Endothelial cell (in vitro differentiated cells): ENCODE data around the gene PTDSS2. TPM values are rescaled to one million over a fixed set of nuclear protein-coding genes. Genes with fewer than 3 reads are reported as not detected.

ENCODE experiments used
- DNase-seq: peaks from one replicate; pipeline ENCODE4 v3.0.0; 2021; ENCODE audit warnings: low spot score
- H3K27ac Mint-ChIP-seq: one replicate; pipeline ENCODE4 v1.8.0; 2021; ENCODE audit warnings: mixed read lengths, inconsistent platforms; ENCODE audit not compliant: unreplicated experiment
- H3K27me3 Mint-ChIP-seq: one replicate; pipeline ENCODE4 v1.8.0; 2021; ENCODE audit warnings: mild to moderate bottlenecking, moderate library complexity, mixed read lengths, inconsistent platforms; ENCODE audit not compliant: unreplicated experiment
- H3K36me3 Mint-ChIP-seq: one replicate; pipeline ENCODE4 v1.8.0; 2021; ENCODE audit warnings: mild to moderate bottlenecking, low read depth, mixed read lengths, inconsistent platforms; ENCODE audit not compliant: unreplicated experiment
- H3K4me1 Mint-ChIP-seq: one replicate; pipeline ENCODE4 v1.8.0; 2021; ENCODE audit warnings: mild to moderate bottlenecking, mixed read lengths, inconsistent platforms; ENCODE audit not compliant: unreplicated experiment
- H3K4me3 Mint-ChIP-seq: one replicate; pipeline ENCODE4 v1.8.0; 2021; ENCODE audit warnings: mild to moderate bottlenecking, mixed read lengths, inconsistent platforms; ENCODE audit not compliant: unreplicated experiment
- H3K9me3 Mint-ChIP-seq: one replicate; pipeline ENCODE4 v1.8.0; 2021; ENCODE audit warnings: mixed read lengths, inconsistent platforms; ENCODE audit not compliant: unreplicated experiment
- CTCF ChIP-seq: fragments of 200-600 bp; sonication (generic); IDR thresholded peaks from one replicate; pipeline ENCODE4 v1.5.0; 2021; ENCODE audit warnings: antibody characterized with exemption; ENCODE audit not compliant: unreplicated experiment
- total RNA-seq: library from RNA; stranded (reverse); fragmentation: NEBNext Ultra II Directional; extraction: Animal tissue kit (Norgen Biotek cat#: 25700); gene quantifications from one replicate; pipeline ENCODE4 v1.2.1, GENCODE V29; 2021; ENCODE audit not compliant: unreplicated experiment

PTDSS2 gene
- total RNA-seq, 1 donor from 2014 or later, result 46.4 TPM

GRCh38 chr11:416051-416756 is 33.9 kb upstream of the PTDSS2 start:
- no peak for DNase-seq
- TF ChIP-seq CTCF, result no peak
- H3K27ac Mint-ChIP-seq, result no peak overlapping the region
- H3K36me3 Mint-ChIP-seq, result no peaks in the 10 kb centered on the region
- H3K9me3 Mint-ChIP-seq, result no peaks in the 10 kb centered on the region
- H3K4me3 Mint-ChIP-seq, result peak overlapping the region; percentile 67
- H3K4me1 Mint-ChIP-seq, result peaks cover 14% of the 10 kb centered on the region
- peaks cover 12% of the 10 kb centered on the region for H3K27me3 Mint-ChIP-seq

- H3K4me3 Mint-ChIP-seq, result no peak overlapping the region
- TF ChIP-seq CTCF, result no peak
- no peak overlapping the region for H3K27ac Mint-ChIP-seq
- no peak for DNase-seq
- H3K9me3 Mint-ChIP-seq, result no peaks in the 10 kb centered on the region
- H3K4me1 Mint-ChIP-seq, result peaks cover 14% of the 10 kb centered on the region
- peaks cover 12% of the 10 kb centered on the region for H3K27me3 Mint-ChIP-seq
- H3K36me3 Mint-ChIP-seq, result no peaks in the 10 kb centered on the region
Measured at GRCh38 chr11:416757-417621, 33.1 kb upstream of the PTDSS2 start.

DNA sequence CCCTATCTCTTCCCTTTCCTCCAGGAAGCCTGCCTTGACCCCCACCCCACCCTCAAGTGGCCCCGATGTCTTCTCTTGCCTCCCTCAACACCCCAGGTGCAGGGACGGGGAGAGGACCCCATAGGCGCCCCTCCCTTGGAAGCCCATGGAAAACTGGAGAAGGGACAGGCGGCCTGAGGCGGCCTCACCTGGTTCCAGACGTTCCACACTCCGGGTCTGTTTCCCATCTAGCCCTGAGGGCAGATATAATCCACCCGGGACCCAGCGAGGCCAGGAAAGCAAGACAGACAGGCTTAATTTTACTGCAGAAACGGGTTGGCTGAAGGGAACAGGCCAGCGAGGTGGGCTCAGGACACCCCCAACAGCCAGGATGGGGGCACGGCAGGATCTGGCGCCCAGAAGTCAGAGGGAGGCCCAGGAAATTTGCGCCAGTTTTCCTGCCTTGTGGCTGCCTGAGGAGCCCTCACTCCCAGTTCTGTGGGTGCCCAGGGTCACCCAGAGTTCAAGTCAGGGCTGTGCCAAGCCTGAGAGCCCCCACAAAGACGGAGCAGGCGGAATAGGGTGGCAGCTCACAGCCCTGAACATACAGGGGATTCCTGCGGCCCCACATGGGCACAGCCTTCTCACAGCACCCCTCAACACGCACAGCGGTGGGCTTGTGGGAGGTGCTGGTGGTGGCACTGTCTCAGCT is 32.3 kb upstream of the PTDSS2 start:
- Mint-ChIP-seq H3K27ac (no peak overlapping the region), H3K4me1 (peaks cover 14% of the 10 kb centered on the region), H3K4me3 (no peak overlapping the region), H3K36me3 (no peaks in the 10 kb centered on the region), H3K27me3 (peaks cover 12% of the 10 kb centered on the region), H3K9me3 (no peaks in the 10 kb centered on the region)
- no peak for TF ChIP-seq CTCF
- DNase-seq, result no peak

- Mint-ChIP-seq H3K4me3 (no peak overlapping the region), H3K27me3 (peaks cover 12% of the 10 kb centered on the region), H3K27ac (no peak overlapping the region), H3K36me3 (no peaks in the 10 kb centered on the region), H3K4me1 (peaks cover 14% of the 10 kb centered on the region), H3K9me3 (no peaks in the 10 kb centered on the region)
- no peak for TF ChIP-seq CTCF
- no peak for DNase-seq
Measured at GRCh38 chr11:418343-419247, 31.5 kb upstream of the PTDSS2 start.
